Heart right ventricle (tissue), 16 donors: ENCODE results near the gene KRTAP9-6. TPM values are rescaled to one million over a fixed set of nuclear protein-coding genes. Genes with fewer than 3 reads are reported as not detected.

ENCODE experiments used
- ATAC-seq, 8 donors: fragments of 200-7000 bp; cut with Tn5 transposase; one replicate each; pipeline ENCODE4 v1.9.1; 2020; ENCODE audit warnings: mild to moderate bottlenecking in 8 of 8, moderate library complexity in 8 of 8, moderate number of reproducible peaks in 1 of 8
- DNase-seq, 2 donors: peaks; one replicate each; pipeline ENCODE4 v3.0.0-alpha.2; 2020
- H3K27ac ChIP-seq, 10 donors: fragments of 200-600 bp; sonication (generic) in 2 of 10; one replicate each; pipeline versions ENCODE4 v1.5.0 to v1.8.0; 2020 to 2022; ENCODE audit warnings: mild to moderate bottlenecking in 3 of 10
- H3K27me3 ChIP-seq, 7 donors: fragments of 200-600 bp; one replicate each; pipeline ENCODE4 v1.8.0; 2021 to 2022; ENCODE audit warnings: mild to moderate bottlenecking in 2 of 7
- H3K36me3 ChIP-seq, 9 donors: fragments of 200-600 bp; sonication (generic) in 1 of 9; one replicate each; pipeline versions ENCODE4 v1.5.0 to v1.8.0; 2020 to 2022; ENCODE audit warnings: mild to moderate bottlenecking in 2 of 9
- H3K4me1 ChIP-seq, 9 donors: fragments of 200-600 bp; sonication (generic) in 1 of 9; one replicate each; pipeline versions ENCODE4 v1.5.0 to v1.8.0; 2020 to 2022; ENCODE audit warnings: mild to moderate bottlenecking in 4 of 9
- H3K4me3 ChIP-seq, 10 donors: fragments of 200-600 bp; sonication (generic) in 2 of 10; one replicate each; pipeline versions ENCODE4 v1.5.0 to v1.8.0; 2020 to 2022; ENCODE audit warnings: mild to moderate bottlenecking in 7 of 10, moderate library complexity in 2 of 10
- H3K9me3 ChIP-seq, 11 donors: fragments of 200-600 bp in 10 of 11; sonication (generic) in 2 of 11; one replicate each; pipeline versions ENCODE4 v1.5.0 to v1.8.0; 2013 to 2022; ENCODE audit warnings: mild to moderate bottlenecking in 2 of 11, control low read depth in 1 of 11, moderate library complexity in 1 of 11
- WGBS, 2 donors: extraction: QIAGEN DNeasy Blood & Tissue Kit; methylation state at CpG; one replicate each; pipeline ENCODE4 v1.1.7; 2013; ENCODE audit warnings: inconsistent platforms in 1 of 2; 5-methylcytosine and 5-hydroxymethylcytosine counted together
- intact Hi-C, 10 donors: fragments of 100-400 bp; cut with DNase I; formaldehyde crosslinking; loops; one replicate each; pipeline versions ENCODE4 v1.11.1 to v1.14.2; 2022
- polyA plus RNA-seq, 2 donors: library from polyadenylated mRNA; stranded (reverse); fragments of 200-250 nt; gene quantifications; one replicate each; pipeline ENCODE4 v1.2.3, GENCODE V29; 2013
- total RNA-seq, 10 donors: library from RNA; stranded (reverse); fragmentation: NEBNext Ultra II Directional in 3 of 10; extraction: Animal tissue kit (Norgen Biotek cat#: 25700) in 3 of 10; gene quantifications; one replicate each; pipeline versions ENCODE4 v1.2.1 to v1.2.4, GENCODE V29; 2021 to 2023
- TF ChIP-seq, protein P1 (sequence below), 9 donors: fragments of 200-600 bp; sonication (generic) in 2 of 9; IDR thresholded peaks; one replicate each; pipeline versions ENCODE4 v1.5.0 to v1.8.0; 2021 to 2022; ENCODE audit warnings: antibody characterized with exemption in 9 of 9, mild to moderate bottlenecking in 5 of 9, moderate library complexity in 1 of 9
- donor health status: Arrhythmogenic right ventricular cardiomyopathy.
- donor health status: ischemic (EF 13 %, LVEDD 7.1; RV severe dilation, severe dysfunction).
- donor health status: healthy with polysubstance abuse.
- donor health status: DM: no; HTN: yes; CAD: no.
- donor health status: DM: no; HTN: no; CAD: no.
- donor health status: ischemic (EF 25% LVEDD 6.9; RV normal size, moderate dysfunction).
- donor health status: ischemic (EF 25% LVEDD 5.7; RV mildly dilated, moderate dysfunction).
- donor health status: healthy.
- donor health status: DM: yes; HTN: yes; CAD: no.
- donor health status: Ischemic cardiomyopathy.
- donor health status: ischemic (EF 35%, LVEDD 5.7; RV mildly dilated, moderate dysfunction).
- donor health status: nonischemic (EF 11% LVEDD 7.7; RV severe dilation, severe dysfunction).
- donor health status: DM: yes; HTN: yes; CAD: no.
- donor health status: PGD.
- donor health status: ischemic (EF 29% LVEDD 5.4; RV normal size, mild dysfunction).
- donor health status: nonischemic (EF 23%, LVEDD 6.1; RV moderate dilation, normal function).

KRTAP9-6 gene
- total and polyA plus RNA-seq, 12 donors = not detected

GRCh38 chr17:41294016-41294415, 28.8 kb downstream of the KRTAP9-6 start:
- Histone ChIP-seq H3K4me1 (no peaks in the 10 kb centered on the region), H3K36me3 (no peaks in the 10 kb centered on the region), H3K27ac (no peak overlapping the region), H3K27me3 (peaks cover 0 to 24% (median 11%) of the 10 kb centered on the region in 7 donors), H3K4me3 (no peak overlapping the region), H3K9me3 (no peaks in the 10 kb centered on the region)
- ATAC-seq (no peak), DNase-seq (no peak)
- TF ChIP-seq, protein P1, sequence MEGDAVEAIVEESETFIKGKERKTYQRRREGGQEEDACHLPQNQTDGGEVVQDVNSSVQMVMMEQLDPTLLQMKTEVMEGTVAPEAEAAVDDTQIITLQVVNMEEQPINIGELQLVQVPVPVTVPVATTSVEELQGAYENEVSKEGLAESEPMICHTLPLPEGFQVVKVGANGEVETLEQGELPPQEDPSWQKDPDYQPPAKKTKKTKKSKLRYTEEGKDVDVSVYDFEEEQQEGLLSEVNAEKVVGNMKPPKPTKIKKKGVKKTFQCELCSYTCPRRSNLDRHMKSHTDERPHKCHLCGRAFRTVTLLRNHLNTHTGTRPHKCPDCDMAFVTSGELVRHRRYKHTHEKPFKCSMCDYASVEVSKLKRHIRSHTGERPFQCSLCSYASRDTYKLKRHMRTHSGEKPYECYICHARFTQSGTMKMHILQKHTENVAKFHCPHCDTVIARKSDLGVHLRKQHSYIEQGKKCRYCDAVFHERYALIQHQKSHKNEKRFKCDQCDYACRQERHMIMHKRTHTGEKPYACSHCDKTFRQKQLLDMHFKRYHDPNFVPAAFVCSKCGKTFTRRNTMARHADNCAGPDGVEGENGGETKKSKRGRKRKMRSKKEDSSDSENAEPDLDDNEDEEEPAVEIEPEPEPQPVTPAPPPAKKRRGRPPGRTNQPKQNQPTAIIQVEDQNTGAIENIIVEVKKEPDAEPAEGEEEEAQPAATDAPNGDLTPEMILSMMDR (IDR thresholded peaks at IDR 0.05) = no peak
- intact Hi-C loops = loop anchor here in 1 of 10 donors (10.0 kb wide), 1 partner anchor 349 kb away; no protein-coding TSS in a partner anchor
- WGBS, 2 donors = 76 to 80% methylated on average over 1 of the region's 1 CpG

GRCh38 chr17:41296846-41297245, 31.7 kb downstream of the KRTAP9-6 start:
- ATAC-seq (no peak), DNase-seq (no peak)
- H3K9me3 ChIP-seq = peaks cover 0 to 18% (median 0%) of the 10 kb centered on the region in 11 donors
- TF ChIP-seq, protein P1 (IDR thresholded peaks at IDR 0.05) = no peak
- peaks cover 0 to 15% (median 10%) of the 10 kb centered on the region in 7 donors for H3K27me3 ChIP-seq
- WGBS, 2 donors = 89% methylated on average over 1 of the region's 1 CpG
- H3K36me3 ChIP-seq = no peaks in the 10 kb centered on the region
- peaks cover 0 to 2% (median 0%) of the 10 kb centered on the region in 9 donors for H3K4me1 ChIP-seq
- H3K4me3 ChIP-seq = no peak overlapping the region
- intact Hi-C loops = loop anchor here in 1 of 10 donors (10.0 kb wide), 1 partner anchor 352 kb away; no protein-coding TSS in a partner anchor
- no peak overlapping the region for H3K27ac ChIP-seq

DNA sequence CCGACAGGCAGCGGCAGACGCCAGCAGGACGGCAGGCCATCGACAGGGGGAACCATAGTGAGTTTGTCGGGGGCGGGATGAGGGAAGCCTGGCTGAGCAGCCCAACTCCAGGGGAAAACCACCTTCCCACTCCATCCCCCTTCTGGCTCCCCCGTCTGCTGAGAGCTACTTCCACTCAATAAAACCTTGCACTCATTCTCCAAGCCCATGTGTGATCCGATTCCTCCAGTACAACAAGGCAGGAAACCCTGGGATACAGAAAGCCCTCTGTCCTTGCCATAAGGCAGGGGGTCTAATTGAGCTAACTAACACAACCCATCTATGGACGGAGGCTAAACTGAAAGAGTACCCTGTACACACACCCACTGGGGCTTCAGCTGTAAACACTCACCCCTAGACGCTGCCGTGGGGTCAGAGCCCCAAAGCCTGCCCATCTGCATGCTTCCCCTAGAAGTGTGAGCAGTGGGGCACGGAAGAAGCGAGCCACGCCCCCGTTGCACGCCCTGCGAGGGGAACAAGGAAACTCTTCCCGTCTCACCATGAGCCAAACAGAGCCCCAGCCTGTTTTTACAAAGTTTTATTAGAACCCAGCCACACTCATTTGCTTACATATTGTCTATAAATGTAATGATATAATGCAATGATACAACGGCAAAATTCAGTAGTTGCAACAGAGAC, 33.4 kb downstream of the KRTAP9-6 start:
- intact Hi-C loops = loop anchor here in 1 of 10 donors (10.0 kb wide), 1 partner anchor 354 kb away; no protein-coding TSS in a partner anchor
- TF ChIP-seq, protein P1 (IDR thresholded peaks at IDR 0.05) = no peak
- no peak for DNase-seq
- Histone ChIP-seq H3K27me3 (peaks cover 0 to 6% (median 0%) of the 10 kb centered on the region in 7 donors), H3K4me1 (peaks cover 0 to 10% (median 4%) of the 10 kb centered on the region in 9 donors), H3K36me3 (no peaks in the 10 kb centered on the region), H3K27ac (no peak overlapping the region), H3K4me3 (no peak overlapping the region), H3K9me3 (peaks cover 0 to 20% (median 0%) of the 10 kb centered on the region in 11 donors)
- no peak for ATAC-seq
- 84 to 85% methylated on average over 20 of the region's 20 CpGs for WGBS, 2 donors

- H3K4me1 ChIP-seq = peaks cover 0 to 10% (median 4%) of the 10 kb centered on the region in 9 donors
- intact Hi-C loops = loop anchor here in 1 of 10 donors (10.0 kb wide), 1 partner anchor 194 kb away; no protein-coding TSS in a partner anchor
- ATAC-seq (no peak), DNase-seq (no peak)
- H3K27ac ChIP-seq = no peak overlapping the region
- peaks cover 0 to 6% (median 0%) of the 10 kb centered on the region in 7 donors for H3K27me3 ChIP-seq
- no peaks in the 10 kb centered on the region for H3K36me3 ChIP-seq
- WGBS, 2 donors = 67 to 69% methylated on average over 5 of the region's 5 CpGs
- H3K4me3 ChIP-seq = no peak overlapping the region
- TF ChIP-seq, protein P1 (IDR thresholded peaks at IDR 0.05) = no peak
- peaks cover 0 to 20% (median 0%) of the 10 kb centered on the region in 11 donors for H3K9me3 ChIP-seq
Measured at GRCh38 chr17:41301204-41301790, 36.1 kb downstream of the KRTAP9-6 start.
